HepG2 (cell line): Measurements from ENCODE around the gene RMI1. TPM values are rescaled to one million over a fixed set of nuclear protein-coding genes. Genes with fewer than 3 reads are reported as not detected.
A peak's percentile ranks its signal among the peaks of the same experiment; 100 is the strongest.

ENCODE experiments used
- CCAR2 ChIP-seq: fragments of 200-400 bp; formaldehyde crosslinking; optimal IDR thresholded peaks from 2 replicates; pipeline ENCODE3; 2018; ENCODE audit warnings: low read depth, mild to moderate bottlenecking, low read length, moderate library complexity
- ERF ChIP-seq: IDR thresholded peaks from 2 replicates; pipeline ENCODE4 v1.6.1; 2018; ENCODE audit warnings: missing biosample characterization, missing genetic modification reagents
- ESRRA ChIP-seq: sonication (generic); formaldehyde crosslinking; IDR thresholded peaks from 2 replicates; pipeline ENCODE4 v1.5.1; 2020; ENCODE audit warnings: mild to moderate bottlenecking, low read depth, missing genetic modification reagents
- HMGXB3 ChIP-seq: sonication (generic); formaldehyde crosslinking; IDR thresholded peaks from 2 replicates; pipeline ENCODE4 v1.4.0; 2020; ENCODE audit warnings: missing genetic modification reagents, borderline replicate concordance
- HMGXB4 ChIP-seq, 2 experiments: sonication (generic) in 1 of 2; formaldehyde crosslinking in 1 of 2; IDR thresholded peaks; 2 replicates each; pipeline versions ENCODE4 v1.4.0 to v1.6.1; 2018 to 2020; ENCODE audit warnings: missing genetic modification reagents in 2 of 2, borderline replicate concordance in 1 of 2, low read depth in 1 of 2, mild to moderate bottlenecking in 1 of 2, missing biosample characterization in 1 of 2
- KDM2A ChIP-seq: sonication (generic); formaldehyde crosslinking; IDR thresholded peaks from 2 replicates; pipeline ENCODE4 v1.4.0; 2020; ENCODE audit warnings: low read depth, missing genetic modification reagents, borderline replicate concordance
- MTERF4 ChIP-seq: sonication (generic); formaldehyde crosslinking; IDR thresholded peaks from 2 replicates; pipeline ENCODE4 v1.8.0; 2023; ENCODE audit warnings: mild to moderate bottlenecking, missing genetic modification reagents
- NFYC ChIP-seq: IDR thresholded peaks from 2 replicates; pipeline ENCODE4 v1.6.1; 2016; ENCODE audit warnings: missing genetic modification reagents, missing compliant biosample characterization
- PRDM10 ChIP-seq: sonication (generic); formaldehyde crosslinking; IDR thresholded peaks from 2 replicates; pipeline ENCODE4 v1.4.0; 2020; ENCODE audit warnings: low read depth, missing genetic modification reagents
- REPIN1 ChIP-seq: sonication (generic); formaldehyde crosslinking; IDR thresholded peaks from 2 replicates; pipeline ENCODE4 v1.8.0; 2022; ENCODE audit warnings: missing genetic modification reagents, low read depth, mild to moderate bottlenecking, borderline replicate concordance
- TBX3 ChIP-seq: fragments of 450-650 bp; IDR thresholded peaks from 2 replicates; pipeline ENCODE4 v1.6.1; 2017; ENCODE audit warnings: antibody characterized with exemption, mild to moderate bottlenecking, inconsistent platforms, borderline replicate concordance
- ZKSCAN1 ChIP-seq: fragments of 150-350 bp; IDR thresholded peaks from 2 replicates; pipeline ENCODE4 v1.6.1; 2014; ENCODE audit warnings: low read length
- ZNF276 ChIP-seq: sonication (generic); formaldehyde crosslinking; IDR thresholded peaks from 2 replicates; pipeline ENCODE4 v1.4.0; 2020; ENCODE audit warnings: mild to moderate bottlenecking, low read depth, missing genetic modification reagents
- polyA plus RNA-seq, 8 experiments: library from polyadenylated mRNA; depleted of rRNA in 3 of 8; stranded (reverse) in 7 of 8; unstranded in 1 of 8; fragments of >200 nt; fragmentation: Illumina TruSeq in 4 of 8; extraction: Trizol in 4 of 8; gene quantifications; 2 replicates each; pipeline versions ENCODE4 v1.2.1 to v1.2.3, GENCODE V29; 2011 to 2016; ENCODE audit warnings: low read depth in 4 of 8, missing spikeins in 1 of 8, mixed read lengths in 1 of 8; ENCODE audit not compliant: insufficient read depth in 1 of 8
- total RNA-seq, 5 experiments: library from RNA; depleted of rRNA; stranded (reverse); fragments of >200 nt; fragmentation: Illumina TruSeq; extraction: Trizol; gene quantifications; 2 replicates each; pipeline ENCODE4 v1.2.3, GENCODE V29; 2016; ENCODE audit warnings: low read depth in 1 of 5

Gene RMI1
- total and polyA plus RNA-seq, 2 of the 13 experiments (the other 11 are each of a cell fraction or from before 2014, with no cell fraction given) = 0.54 to 3.7 TPM

- TF ChIP-seq ZKSCAN1 (no peak), REPIN1 (CRISPR knock-in tag) (peak; percentile 62; the same call in 1 of the 2 replicates), HMGXB4 (CRISPR knock-in tag; IDR thresholded peaks at IDR 0.05; ENCODE audit: borderline replicate concordance in 1 of 2, low read depth in 1 of 2) (peak in 1 of 2 experiments; percentile 70; a peak in 2 of 4 replicates), TBX3 (peak; percentile 31; the same call in 1 of the 2 replicates), CCAR2 (no peak), MTERF4 (CRISPR knock-in tag) (peak; percentile 11; the same call in 1 of the 2 replicates), HMGXB3 (CRISPR knock-in tag) (peak; percentile 51; the same call in 1 of the 2 replicates), NFYC (CRISPR knock-in tag) (peak; percentile 3; the same call in 1 of the 2 replicates), ESRRA (CRISPR knock-in tag) (peak; percentile 68), ZNF276 (CRISPR knock-in tag) (no peak), PRDM10 (CRISPR knock-in tag) (peak; percentile 37; the same call in 1 of the 2 replicates), KDM2A (peak; percentile 56; the same call in 1 of the 2 replicates), ERF (peak; percentile 73)
These were observed at the start of gene RMI1 (continued) for GRCh38 chr9:83980395-83981125.
